BLaER1 treated with 17β-estradiol and CSF1 and Interleukin-3, amounts not matched to agents 10 nM and 100 nM (cell line): ENCODE data around the gene TNMD.
"Not testable (repeated sequence)": the region's sequence is repeated elsewhere in the genome, so short reads cannot be mapped to it uniquely, and the experiment has no call there.

Experiments
- H3K27ac ChIP-seq, 11 experiments: shearing (Covaris generic); formaldehyde crosslinking; 2 replicates each; pipeline ENCODE4 v1.8.1; 2022
- H3K27me3 ChIP-seq, 11 experiments: shearing (Covaris generic); formaldehyde crosslinking; 2 replicates each; pipeline ENCODE4 v1.8.1; 2022
- H3K36me3 ChIP-seq, 11 experiments: shearing (Covaris generic); formaldehyde crosslinking; 2 replicates each; pipeline ENCODE4 v1.8.1; 2022
- H3K4me1 ChIP-seq, 10 experiments: shearing (Covaris generic); formaldehyde crosslinking; 2 replicates each; pipeline ENCODE4 v1.8.1; 2022
- H3K4me2 ChIP-seq, 11 experiments: shearing (Covaris generic); formaldehyde crosslinking; 2 replicates each; pipeline ENCODE4 v1.8.1; 2022
- H3K4me3 ChIP-seq, 10 experiments: shearing (Covaris generic); formaldehyde crosslinking; 2 replicates each; pipeline ENCODE4 v1.8.1; 2022
- H3K9ac ChIP-seq, 11 experiments: shearing (Covaris generic); formaldehyde crosslinking; 2 replicates each; pipeline ENCODE4 v1.8.1; 2022
- H3K9me3 ChIP-seq, 11 experiments: shearing (Covaris generic); formaldehyde crosslinking; replicated peaks in 1 of 11; 2 replicates each; pipeline ENCODE4 v1.8.1; 2022
- H4K20me1 ChIP-seq, 11 experiments: shearing (Covaris generic); formaldehyde crosslinking; 2 replicates each; pipeline ENCODE4 v1.8.1; 2022
- Cebpa-rat ChIP-seq, 11 experiments: shearing (Covaris generic); IDR thresholded peaks; 2 replicates each; pipeline ENCODE4 v1.8.1; 2022

Gene TNMD

DNA sequence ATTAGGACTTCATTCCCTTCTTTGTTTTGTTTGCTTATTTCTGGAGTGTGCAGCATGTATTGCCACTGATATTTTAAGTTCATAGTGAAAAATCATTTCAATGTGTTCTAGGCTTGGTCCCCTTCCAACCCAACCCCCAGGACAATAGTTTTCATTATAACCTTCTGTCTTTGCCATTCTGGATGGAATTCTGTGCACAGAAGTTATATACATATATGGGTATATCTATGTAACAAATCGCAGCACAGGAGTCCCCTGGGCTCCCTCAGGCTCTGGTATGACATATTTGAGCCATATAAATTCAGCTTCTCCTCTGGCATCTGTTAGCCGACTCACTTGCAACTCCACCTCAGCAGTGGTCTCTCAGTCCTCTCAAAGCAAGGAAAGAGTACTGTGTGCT, at the start of gene TNMD:
Gene TNMD (plus strand): TSS at position 326 of the 400 bp plus-strand sequence. CDS start 83 bp downstream, outside the sequence.
- no peaks in the 10 kb centered on the region for H3K4me1 ChIP-seq
- H3K36me3 ChIP-seq, result no peaks in the 10 kb centered on the region
- no peak within 1 kb of the TSS for H3K9ac ChIP-seq
- TF ChIP-seq Cebpa-rat (IDR thresholded peaks at IDR 0.05), result no peak
- H3K27me3 ChIP-seq, result peaks cover 0 to 63% (median 14%) of the 10 kb centered on the region in 11 experiments; a peak in 14 of 22 replicates
- no peaks in the 10 kb centered on the region for H4K20me1 ChIP-seq
- H3K9me3 ChIP-seq, result no peaks in the 10 kb centered on the region
- no peak within 1 kb of the TSS for H3K27ac ChIP-seq
- no peak within 1 kb of the TSS for H3K4me2 ChIP-seq
- H3K4me3 ChIP-seq, result no peak within 1 kb of the TSS

DNA sequence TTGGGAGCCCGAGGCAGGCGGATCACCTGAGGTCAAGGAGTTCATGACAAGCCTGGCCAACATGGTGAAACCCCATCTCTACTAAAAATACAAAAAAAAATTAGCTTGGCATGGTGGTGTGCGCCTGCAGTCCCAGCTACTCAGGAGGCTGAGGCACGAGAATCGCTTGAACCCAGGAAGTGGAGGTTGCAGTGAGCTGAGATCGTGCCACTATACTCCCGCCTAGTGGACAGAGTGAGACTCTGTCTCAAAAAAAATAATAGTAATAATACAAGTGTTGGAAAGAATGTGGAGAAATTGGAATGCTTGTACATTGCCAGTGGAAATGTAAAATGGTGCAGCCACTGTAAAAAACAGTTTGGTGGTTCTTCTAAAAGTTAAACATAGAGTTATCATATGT, 19.2 kb upstream of the TNMD start:
- not testable (repeated sequence) for H3K9me3 ChIP-seq, H3K4me3 ChIP-seq, H3K4me1 ChIP-seq, H3K36me3 ChIP-seq, H3K4me2 ChIP-seq, H3K27me3 ChIP-seq, H4K20me1 ChIP-seq, H3K9ac ChIP-seq, H3K27ac ChIP-seq

DNA sequence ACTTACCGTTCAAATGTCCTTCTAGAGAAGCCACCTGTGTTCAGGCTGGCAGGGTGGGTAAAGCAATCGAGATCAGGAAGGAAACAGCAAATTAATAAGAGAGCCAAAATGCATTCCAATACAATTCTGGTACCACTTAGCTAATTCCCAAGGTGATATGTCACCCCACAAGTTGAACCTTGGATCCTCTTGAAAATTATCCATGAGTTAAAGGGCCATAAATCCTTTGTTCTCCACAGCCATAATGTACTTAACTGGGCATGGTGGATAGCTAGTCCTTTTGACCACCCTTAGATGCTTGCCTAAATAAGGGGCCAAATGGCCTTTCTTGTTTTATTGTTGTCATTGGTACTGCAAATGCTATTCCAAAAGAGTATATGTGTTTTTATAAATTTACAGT, 2.0 kb downstream of the TNMD start:
- Histone ChIP-seq H3K27ac (no peak overlapping the region), H3K27me3 (peaks cover 0 to 81% (median 14%) of the 10 kb centered on the region in 11 experiments; a peak in 14 of 22 replicates), H3K4me2 (no peak overlapping the region), H3K9ac (no peak overlapping the region), H4K20me1 (no peaks in the 10 kb centered on the region), H3K9me3 (no peaks in the 10 kb centered on the region), H3K4me1 (no peaks in the 10 kb centered on the region), H3K36me3 (no peaks in the 10 kb centered on the region), H3K4me3 (no peak overlapping the region)
- TF ChIP-seq Cebpa-rat (IDR thresholded peaks at IDR 0.05), result no peak

DNA sequence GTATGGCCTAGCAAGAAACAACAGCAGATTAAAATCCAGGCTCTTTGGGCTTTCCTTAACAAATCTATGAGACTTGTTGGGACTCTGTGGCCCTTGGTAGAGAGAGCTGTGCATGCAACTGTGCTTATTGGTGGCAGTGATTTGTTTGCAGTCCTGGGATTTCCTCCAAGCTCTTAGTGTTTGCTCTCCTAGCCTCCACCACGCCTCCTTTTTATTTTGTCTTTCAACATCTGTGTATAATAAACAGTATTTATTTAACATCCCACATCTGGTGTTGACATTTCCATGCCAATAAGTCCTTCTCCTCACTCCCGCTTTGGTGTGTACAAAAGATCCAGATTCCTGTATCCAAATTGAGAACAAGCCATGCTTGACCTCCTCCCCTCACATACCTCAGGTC, 3.1 kb downstream of the TNMD start:
- H3K9me3 ChIP-seq, result no peaks in the 10 kb centered on the region
- H4K20me1 ChIP-seq, result no peaks in the 10 kb centered on the region
- H3K4me2 ChIP-seq, result no peak overlapping the region
- peaks cover 0 to 86% (median 14%) of the 10 kb centered on the region in 11 experiments; a peak in 14 of 22 replicates for H3K27me3 ChIP-seq
- no peaks in the 10 kb centered on the region for H3K36me3 ChIP-seq
- H3K27ac ChIP-seq, result no peak overlapping the region
- no peak for TF ChIP-seq Cebpa-rat (IDR thresholded peaks at IDR 0.05)
- no peaks in the 10 kb centered on the region for H3K4me1 ChIP-seq
- H3K4me3 ChIP-seq, result no peak overlapping the region
- no peak overlapping the region for H3K9ac ChIP-seq

DNA sequence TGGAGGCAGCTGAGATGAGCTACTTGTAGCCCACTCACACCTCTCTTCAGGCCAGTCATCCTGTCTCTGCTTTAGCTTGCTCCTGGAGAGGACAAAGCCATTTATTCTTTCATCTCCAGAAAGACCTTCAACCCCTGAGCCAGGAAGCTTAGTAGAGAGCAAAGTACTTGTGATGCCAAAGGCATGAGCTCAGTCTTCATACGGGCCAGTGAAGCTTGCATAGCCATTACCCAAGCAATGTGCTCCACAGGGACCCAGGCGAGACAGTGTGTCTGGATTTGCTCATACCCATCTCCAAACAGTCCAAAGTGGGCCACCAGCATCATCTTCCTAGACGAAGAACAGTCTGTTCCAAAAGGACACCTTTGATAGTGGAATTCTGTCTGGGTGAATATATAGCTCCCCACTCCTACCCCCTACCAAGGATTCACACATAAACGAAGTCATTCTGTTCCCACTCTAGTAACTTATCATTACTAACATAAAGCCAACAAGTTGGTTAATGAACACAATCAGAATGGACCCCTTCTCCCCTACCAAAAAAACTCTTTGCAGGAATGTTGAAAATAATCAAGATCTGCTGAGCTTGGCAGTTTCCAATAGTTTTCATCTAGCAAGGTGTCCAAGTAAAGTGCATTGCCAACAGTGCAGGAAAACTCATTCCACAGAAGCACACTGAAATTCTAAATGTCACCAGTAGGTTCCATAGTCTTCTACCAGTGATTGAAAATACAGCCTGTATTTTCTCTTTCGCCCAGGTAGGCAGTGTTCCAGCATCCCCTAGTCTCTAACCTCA, 6.7 kb downstream of the TNMD start:
- Histone ChIP-seq H3K27ac (no peak overlapping the region), H3K4me2 (no peak overlapping the region), H3K9me3 (no peaks in the 10 kb centered on the region), H3K36me3 (no peaks in the 10 kb centered on the region), H3K9ac (no peak overlapping the region), H4K20me1 (no peaks in the 10 kb centered on the region), H3K4me1 (no peaks in the 10 kb centered on the region), H3K4me3 (no peak overlapping the region), H3K27me3 (peaks cover 0 to 90% (median 2%) of the 10 kb centered on the region in 11 experiments; a peak in 8 of 22 replicates)
- TF ChIP-seq Cebpa-rat (IDR thresholded peaks at IDR 0.05), result no peak

DNA sequence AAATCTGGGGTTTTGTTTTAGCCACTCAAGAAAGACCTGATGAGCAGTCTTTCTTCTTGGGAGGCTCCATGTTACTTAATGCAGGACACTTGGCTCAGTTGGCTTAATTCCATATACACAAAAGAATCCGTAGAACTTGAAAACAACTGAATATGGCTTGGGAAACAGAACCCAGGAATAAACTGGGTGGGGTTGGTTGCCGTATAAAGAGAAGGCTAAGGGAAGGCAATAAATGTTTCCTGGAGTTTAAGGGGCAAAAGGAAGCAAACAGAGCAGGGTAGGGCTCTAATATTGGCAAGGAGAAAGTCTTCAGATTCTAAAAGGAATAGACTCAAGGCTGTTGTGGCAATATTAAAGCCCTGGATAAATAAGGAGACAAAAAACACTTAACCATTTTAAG, 8.4 kb downstream of the TNMD start:
- H3K9ac ChIP-seq, result no peak overlapping the region
- H3K4me3 ChIP-seq, result no peak overlapping the region
- H3K27me3 ChIP-seq, result peaks cover 0 to 90% (median 0%) of the 10 kb centered on the region in 11 experiments; a peak in 5 of 22 replicates
- H3K9me3 ChIP-seq, result no peaks in the 10 kb centered on the region
- H3K4me2 ChIP-seq, result no peak overlapping the region
- no peak overlapping the region for H3K27ac ChIP-seq
- H4K20me1 ChIP-seq, result 0 out of 22 replicates have a peak, but pooled peaks cover 0 to 4% (median 0%) of the 10 kb centered on the region in 11 experiments
- H3K36me3 ChIP-seq, result no peaks in the 10 kb centered on the region
- TF ChIP-seq Cebpa-rat (IDR thresholded peaks at IDR 0.05), result no peak
- H3K4me1 ChIP-seq, result no peaks in the 10 kb centered on the region

DNA sequence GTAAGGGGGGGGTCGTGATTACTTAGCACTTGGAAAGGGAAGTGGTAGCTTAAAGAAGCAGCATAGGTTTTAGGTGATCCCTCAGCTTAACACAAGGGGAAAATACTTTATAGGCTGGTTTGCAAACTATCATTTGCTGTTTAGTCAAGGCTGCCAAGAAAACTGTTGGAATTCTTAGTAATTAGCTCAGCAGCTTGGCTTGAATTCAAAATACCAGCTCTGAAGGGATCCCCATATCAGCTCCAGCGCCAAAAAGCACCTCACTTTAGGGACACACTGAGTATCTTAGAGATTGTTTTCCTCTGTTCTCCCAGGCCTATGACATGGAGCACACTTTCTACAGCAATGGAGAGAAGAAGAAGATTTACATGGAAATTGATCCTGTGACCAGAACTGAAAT, 8.8 kb downstream of the TNMD start:
- no peaks in the 10 kb centered on the region for H3K36me3 ChIP-seq
- H3K4me3 ChIP-seq, result no peak overlapping the region
- H3K4me1 ChIP-seq, result no peaks in the 10 kb centered on the region
- no peak overlapping the region for H3K27ac ChIP-seq
- TF ChIP-seq Cebpa-rat (IDR thresholded peaks at IDR 0.05), result no peak
- H3K27me3 ChIP-seq, result peaks cover 0 to 90% (median 1%) of the 10 kb centered on the region in 11 experiments; a peak in 6 of 22 replicates
- 0 out of 22 replicates have a peak, but pooled peaks cover 0 to 4% (median 0%) of the 10 kb centered on the region in 11 experiments for H4K20me1 ChIP-seq
- no peak overlapping the region for H3K9ac ChIP-seq
- H3K9me3 ChIP-seq, result no peaks in the 10 kb centered on the region
- H3K4me2 ChIP-seq, result no peak overlapping the region

DNA sequence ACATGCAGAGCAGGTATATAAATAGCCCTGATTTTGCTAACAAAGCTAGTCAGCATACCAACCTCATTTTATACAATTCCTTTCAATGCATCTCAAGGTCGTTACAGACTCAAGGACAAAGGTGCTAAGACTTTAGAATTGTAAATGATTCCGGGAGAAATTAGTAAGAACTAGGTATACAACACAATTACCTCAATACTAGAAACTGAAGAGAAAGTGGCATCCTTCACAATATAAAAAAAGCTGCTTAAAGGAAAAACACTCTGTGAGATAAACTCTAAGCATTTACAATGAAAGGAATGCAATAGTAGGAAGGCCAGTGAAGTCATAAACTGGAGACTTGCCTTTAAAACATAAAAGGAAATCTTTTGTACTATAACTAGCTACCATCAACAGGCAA, 11.9 kb downstream of the TNMD start:
- Histone ChIP-seq H3K36me3 (no peaks in the 10 kb centered on the region), H3K27ac (no peak overlapping the region), H3K4me1 (peaks cover 5 to 13% (median 8%) of the 10 kb centered on the region in 10 experiments; a peak in 16 of 20 replicates), H4K20me1 (0 out of 22 replicates have a peak, but pooled peaks cover 0 to 10% (median 0%) of the 10 kb centered on the region in 11 experiments), H3K4me3 (no peak overlapping the region), H3K27me3 (peaks cover 0 to 92% (median 4%) of the 10 kb centered on the region in 11 experiments; a peak in 9 of 22 replicates), H3K9ac (no peak overlapping the region), H3K9me3 (no peaks in the 10 kb centered on the region), H3K4me2 (no peak overlapping the region)
- TF ChIP-seq Cebpa-rat (IDR thresholded peaks at IDR 0.05), result no peak

DNA sequence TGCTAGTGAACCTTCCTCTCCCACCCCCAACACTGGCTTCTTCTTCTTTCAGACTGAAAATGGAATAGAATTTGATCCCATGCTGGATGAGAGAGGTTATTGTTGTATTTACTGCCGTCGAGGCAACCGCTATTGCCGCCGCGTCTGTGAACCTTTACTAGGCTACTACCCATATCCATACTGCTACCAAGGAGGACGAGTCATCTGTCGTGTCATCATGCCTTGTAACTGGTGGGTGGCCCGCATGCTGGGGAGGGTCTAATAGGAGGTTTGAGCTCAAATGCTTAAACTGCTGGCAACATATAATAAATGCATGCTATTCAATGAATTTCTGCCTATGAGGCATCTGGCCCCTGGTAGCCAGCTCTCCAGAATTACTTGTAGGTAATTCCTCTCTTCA, 14.7 kb downstream of the TNMD start:
- H3K27ac ChIP-seq, result no peak overlapping the region
- peaks cover 0 to 84% (median 4%) of the 10 kb centered on the region in 11 experiments; a peak in 9 of 22 replicates for H3K27me3 ChIP-seq
- H4K20me1 ChIP-seq, result 0 out of 22 replicates have a peak, but pooled peaks cover 0 to 10% (median 0%) of the 10 kb centered on the region in 11 experiments
- H3K4me2 ChIP-seq, result no peak overlapping the region
- H3K9ac ChIP-seq, result no peak overlapping the region
- no peak for TF ChIP-seq Cebpa-rat (IDR thresholded peaks at IDR 0.05)
- H3K9me3 ChIP-seq, result no peaks in the 10 kb centered on the region
- H3K4me3 ChIP-seq, result no peak overlapping the region
- H3K4me1 ChIP-seq, result peaks cover 5 to 13% (median 8%) of the 10 kb centered on the region in 10 experiments; a peak in 16 of 20 replicates
- no peaks in the 10 kb centered on the region for H3K36me3 ChIP-seq
